Activated T-helper 2 cell treated with anti-CD3 and anti-CD28 coated beads, Interferon-gamma antibody, Interleukin-2, Interleukin-4, amounts not matched to agents 10 μg/mL and 5 μg/mL and 100 μg/mL, durations not matched to agents 14 hours and 24 hours and 36 hours (primary cell): ENCODE data around the gene ANO5. TPM values are rescaled to one million over a fixed set of nuclear protein-coding genes. Genes with fewer than 3 reads are reported as not detected.

Experiments used
- DNase-seq: peaks from one replicate; pipeline ENCODE4 v3.0.0; 2021; ENCODE audit warnings: low spot score
- H3K27ac Mint-ChIP-seq: one replicate; pipeline ENCODE4 v1.8.0; 2021; ENCODE audit warnings: mixed read lengths
- H3K27me3 Mint-ChIP-seq: one replicate; pipeline ENCODE4 v1.8.0; 2021; ENCODE audit warnings: low read depth, mixed read lengths
- H3K36me3 Mint-ChIP-seq: one replicate; pipeline ENCODE4 v1.8.0; 2021; ENCODE audit warnings: low read depth, mixed read lengths
- H3K4me1 Mint-ChIP-seq: one replicate; pipeline ENCODE4 v1.8.0; 2021; ENCODE audit warnings: low read depth, mixed read lengths
- H3K4me3 Mint-ChIP-seq: one replicate; pipeline ENCODE4 v1.8.0; 2021; ENCODE audit warnings: low read depth, mild to moderate bottlenecking, moderate library complexity, mixed read lengths
- H3K9me3 Mint-ChIP-seq: one replicate; pipeline ENCODE4 v1.8.0; 2021; ENCODE audit warnings: mixed read lengths
- intact Hi-C: fragments of 100-400 bp; cut with micrococcal nuclease; formaldehyde crosslinking; loops from one replicate; pipeline ENCODE4 v1.15.1; 2023
- total RNA-seq: library from RNA; stranded (reverse); gene quantifications from 2 replicates; pipeline ENCODE4 v1.2.3, GENCODE V29; 2022

ANO5 gene
- total RNA-seq, 1 donor from 2014 or later: not detected

DNA sequence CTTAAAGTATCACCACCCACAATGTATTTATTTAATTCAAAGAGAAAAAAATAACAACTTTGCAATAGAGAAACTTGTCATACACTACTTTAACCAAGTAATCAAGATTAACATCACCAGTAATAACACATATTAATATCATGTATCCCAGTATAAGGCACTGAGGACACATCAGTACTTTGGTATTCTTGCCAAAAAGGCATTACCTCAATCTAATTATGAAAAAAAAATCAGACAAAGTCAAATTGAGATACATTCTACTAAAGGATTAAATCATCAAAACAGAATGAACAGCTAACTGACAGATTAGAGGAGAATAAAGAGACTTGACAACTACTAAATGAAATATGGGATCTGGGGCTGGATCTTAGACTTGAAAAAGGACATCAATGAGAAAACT lies 109.5 kb downstream of the ANO5 start:
- H3K36me3 Mint-ChIP-seq: no peaks in the 10 kb centered on the region
- H3K27me3 Mint-ChIP-seq: peaks cover 2% of the 10 kb centered on the region
- no peak for DNase-seq
- H3K4me3 Mint-ChIP-seq: no peak overlapping the region
- H3K4me1 Mint-ChIP-seq: no peaks in the 10 kb centered on the region
- H3K27ac Mint-ChIP-seq: no peak overlapping the region
- H3K9me3 Mint-ChIP-seq: no peaks in the 10 kb centered on the region
- intact Hi-C loops: loop anchor here (5.0 kb wide), 1 partner anchor 1655 kb away; no protein-coding TSS in a partner anchor

DNA sequence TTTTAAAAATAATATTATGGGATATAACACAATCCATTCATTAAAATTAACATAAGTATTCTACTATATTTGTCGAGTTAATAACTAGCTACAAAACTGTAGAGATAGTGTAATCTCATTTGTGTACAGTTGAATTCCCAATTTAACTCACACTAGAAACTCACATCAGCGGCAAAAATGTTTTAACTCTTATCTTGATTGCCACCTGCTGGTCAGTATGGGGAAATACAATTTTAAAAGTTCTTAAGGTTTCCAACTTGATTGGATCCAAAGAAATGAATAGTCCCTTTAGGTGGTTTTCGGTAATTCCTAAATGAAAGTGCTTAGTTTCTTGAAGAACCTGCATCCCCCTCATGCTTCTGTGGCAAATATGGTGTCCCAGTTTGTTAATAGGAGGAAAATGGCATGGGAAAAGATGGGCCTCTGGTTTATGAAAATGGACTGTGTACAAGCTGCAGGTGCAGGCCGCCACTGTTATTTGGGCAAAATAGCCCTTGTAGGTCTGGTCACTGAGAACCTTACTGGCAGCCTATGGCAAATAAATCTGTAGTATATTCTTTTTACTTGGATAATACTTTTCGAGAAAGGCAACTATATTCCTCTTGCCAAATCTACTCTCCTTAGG lies 111.6 kb downstream of the ANO5 start:
- Mint-ChIP-seq H3K4me3 (no peak overlapping the region), H3K27me3 (peaks cover 2% of the 10 kb centered on the region), H3K27ac (no peak overlapping the region), H3K9me3 (no peaks in the 10 kb centered on the region), H3K4me1 (no peaks in the 10 kb centered on the region), H3K36me3 (no peaks in the 10 kb centered on the region)
- intact Hi-C loops: loop anchor here (1.0 to 5.0 kb wide), 2 partner anchors 59 to 1657 kb away; no protein-coding TSS in a partner anchor
- no peak for DNase-seq

DNA sequence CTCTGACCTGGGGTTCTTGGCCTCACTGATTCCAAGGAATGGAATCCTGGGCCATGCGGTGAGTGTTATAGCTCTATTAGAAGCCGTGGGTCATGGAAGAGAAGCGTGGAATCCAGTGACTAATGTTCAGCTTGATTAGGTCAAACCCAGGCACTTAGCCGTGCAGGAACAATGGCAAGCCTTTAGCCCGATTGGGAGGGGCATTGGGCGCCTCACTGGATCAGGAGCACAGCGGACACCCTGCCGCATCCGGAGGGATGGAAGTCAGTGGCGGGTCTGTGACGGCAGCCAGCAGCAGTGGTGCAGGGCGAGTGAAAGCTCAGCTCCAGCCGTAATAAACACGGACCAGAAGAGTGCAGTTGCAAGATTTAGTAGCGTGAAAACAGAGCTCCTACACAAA lies 124.8 kb downstream of the ANO5 start:
- Mint-ChIP-seq H3K27ac (no peak overlapping the region), H3K4me1 (no peaks in the 10 kb centered on the region), H3K27me3 (no peaks in the 10 kb centered on the region), H3K9me3 (no peaks in the 10 kb centered on the region), H3K4me3 (no peak overlapping the region), H3K36me3 (no peaks in the 10 kb centered on the region)
- intact Hi-C loops: no loop called here
- DNase-seq: no peak

DNA sequence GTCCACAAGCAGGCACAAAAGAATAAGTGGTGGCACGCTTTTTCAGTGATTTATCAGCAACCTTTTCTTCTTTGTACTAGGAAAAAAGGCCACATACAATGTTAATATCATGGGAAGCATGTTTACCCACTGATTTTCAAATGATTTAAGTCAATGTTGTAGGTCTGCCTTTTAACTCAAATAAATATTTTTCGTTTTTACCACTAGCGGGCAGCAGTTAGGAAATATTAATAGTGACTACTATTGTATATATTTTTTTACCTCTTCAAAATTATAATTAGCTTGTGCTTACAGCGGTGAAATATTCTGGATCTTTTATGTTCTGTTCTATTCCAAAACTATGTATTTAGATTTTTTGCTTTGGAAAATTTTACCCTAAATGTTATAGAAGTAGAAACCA lies 138.9 kb downstream of the ANO5 start:
- intact Hi-C loops: no loop called here
- Mint-ChIP-seq H3K27me3 (no peaks in the 10 kb centered on the region), H3K4me3 (no peak overlapping the region), H3K9me3 (no peaks in the 10 kb centered on the region), H3K36me3 (no peaks in the 10 kb centered on the region), H3K27ac (no peak overlapping the region), H3K4me1 (no peaks in the 10 kb centered on the region)
- DNase-seq: no peak

Other genes starting within 250 kb of the ANO5 start
- not detected in 2 replicates for gene SLC17A6, start 145.3 kb downstream of the ANO5 start, total RNA-seq